Anterior cingulate cortex (tissue), 58 donors: Measurements from ENCODE around the gene MOB3A.
"Not testable (repeated sequence)": the region's sequence is repeated elsewhere in the genome, so short reads cannot be mapped to it uniquely, and the experiment has no call there.

Source experiments
- DNase-seq, 58 donors: peaks; one replicate each; lab custom pipeline; 2025; lab: John Stamatoyannopoulos, UW

The MOB3A gene

GRCh38 chr19:2039089-2039958 lies 56.8 kb downstream of the MOB3A start:
- DNase-seq: no peak

GRCh38 chr19:2038284-2039088 lies 57.6 kb downstream of the MOB3A start:
- no peak for DNase-seq

GRCh38 chr19:2037651-2038255 lies 58.4 kb downstream of the MOB3A start:
- DNase-seq: no peak

GRCh38 chr19:2036424-2036823 lies 59.7 kb downstream of the MOB3A start:
- DNase-seq: no peak

GRCh38 chr19:2035590-2035991 lies 60.5 kb downstream of the MOB3A start:
- DNase-seq: no peak

- peak in 2 of 58 donors; percentile 47 to 53 for DNase-seq
Measured at GRCh38 chr19:2034729-2035589, 61.2 kb downstream of the MOB3A start.

GRCh38 chr19:2034253-2034652 lies 61.9 kb downstream of the MOB3A start:
- DNase-seq: not testable (repeated sequence)

DNA sequence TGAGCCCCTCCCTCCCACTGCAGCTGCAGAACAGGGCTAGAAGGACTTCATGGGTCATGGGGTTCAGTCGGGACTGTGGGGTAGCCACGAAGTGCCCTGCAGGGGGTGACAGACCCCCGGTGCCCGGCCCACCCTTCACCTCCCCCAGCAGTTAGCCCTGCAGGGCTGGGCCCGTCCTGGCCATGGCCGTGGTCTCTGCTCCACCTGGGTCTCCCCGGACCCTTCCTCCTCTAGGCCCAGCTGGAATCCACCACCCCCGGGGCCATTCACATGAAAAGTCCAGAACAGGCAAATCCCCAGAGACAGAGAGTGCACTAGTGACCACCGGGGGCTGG lies 62.3 kb downstream of the MOB3A start:
- no peak for DNase-seq

DNA sequence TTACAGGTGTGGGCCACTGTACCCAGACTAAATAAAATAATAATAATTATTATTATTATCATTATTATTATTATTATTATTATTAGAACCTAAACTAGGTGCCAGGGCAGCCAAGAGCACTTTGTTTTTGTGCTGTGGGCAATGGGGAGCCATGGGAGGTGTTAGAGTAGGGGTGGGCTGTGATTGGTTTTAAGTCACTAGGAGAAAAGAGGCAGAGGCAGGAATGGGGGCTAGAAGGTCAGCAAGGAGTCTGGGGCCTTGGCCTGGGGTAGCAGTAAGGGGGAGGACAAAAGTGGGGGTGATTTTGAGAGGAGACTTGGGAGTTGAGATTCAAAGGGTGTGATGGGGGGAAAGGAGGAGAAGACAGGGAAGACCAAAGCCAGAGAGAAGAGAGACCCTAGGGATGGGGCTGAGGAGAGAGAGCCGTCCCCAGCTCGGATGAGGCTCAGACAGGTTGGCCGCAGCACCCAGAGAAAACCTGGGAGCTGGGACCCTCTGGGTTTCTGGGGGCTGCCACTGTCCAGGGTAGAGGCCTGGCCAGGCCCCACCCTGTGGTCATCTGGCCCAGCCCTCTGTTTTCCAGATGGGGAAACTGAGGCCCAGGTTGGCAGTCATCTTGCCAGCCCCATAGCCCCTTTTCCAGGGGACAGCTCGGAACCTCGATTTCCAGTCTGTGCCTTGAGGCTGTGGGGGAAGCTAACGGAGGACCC lies 62.9 kb downstream of the MOB3A start:
- DNase-seq: no peak

- peak; percentile 47 to 100 (median 92) for DNase-seq
Measured at GRCh38 chr19:2032296-2032941, 63.7 kb downstream of the MOB3A start.

DNA sequence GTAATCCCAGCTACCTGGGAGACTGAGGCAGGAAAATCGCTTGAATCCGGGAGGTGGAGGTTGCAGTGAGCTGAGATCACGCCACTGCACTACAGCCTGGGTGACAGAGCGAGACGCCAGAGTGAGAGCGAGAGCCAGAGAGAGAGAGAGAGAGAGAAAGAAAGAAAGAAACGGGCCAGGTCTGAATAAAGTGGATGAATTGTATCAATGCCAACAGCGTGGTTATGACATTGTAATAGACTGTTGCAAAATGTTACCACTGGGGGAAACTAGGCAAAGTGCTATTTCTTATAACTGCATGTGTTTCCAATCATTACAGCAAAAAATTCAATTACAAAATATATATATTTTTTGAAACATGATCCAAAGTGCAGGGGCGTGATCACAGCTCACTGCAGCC lies 68.8 kb downstream of the MOB3A start:
- no peak for DNase-seq

DNA sequence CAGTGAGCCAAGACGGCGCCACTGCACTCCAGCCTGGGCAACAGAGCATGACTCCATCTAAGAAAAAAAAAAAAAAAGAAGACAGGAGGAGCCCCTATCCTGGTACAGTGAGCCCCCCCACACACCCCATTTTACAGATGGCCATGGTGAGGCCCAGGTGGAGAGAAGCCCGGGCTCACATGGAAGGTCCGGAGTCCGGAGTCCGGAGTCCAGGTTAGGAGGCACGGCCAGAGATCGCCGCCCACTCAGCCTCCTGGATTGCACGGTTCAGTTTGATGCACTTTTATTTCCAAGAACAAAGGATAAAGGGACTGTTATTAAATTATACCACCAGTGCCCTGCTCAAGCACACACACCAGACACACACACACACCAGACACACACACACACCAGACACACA lies 69.4 kb downstream of the MOB3A start:
- DNase-seq: no peak

GRCh38 chr19:2022289-2022688 lies 73.8 kb downstream of the MOB3A start:
- DNase-seq: no peak

DNA sequence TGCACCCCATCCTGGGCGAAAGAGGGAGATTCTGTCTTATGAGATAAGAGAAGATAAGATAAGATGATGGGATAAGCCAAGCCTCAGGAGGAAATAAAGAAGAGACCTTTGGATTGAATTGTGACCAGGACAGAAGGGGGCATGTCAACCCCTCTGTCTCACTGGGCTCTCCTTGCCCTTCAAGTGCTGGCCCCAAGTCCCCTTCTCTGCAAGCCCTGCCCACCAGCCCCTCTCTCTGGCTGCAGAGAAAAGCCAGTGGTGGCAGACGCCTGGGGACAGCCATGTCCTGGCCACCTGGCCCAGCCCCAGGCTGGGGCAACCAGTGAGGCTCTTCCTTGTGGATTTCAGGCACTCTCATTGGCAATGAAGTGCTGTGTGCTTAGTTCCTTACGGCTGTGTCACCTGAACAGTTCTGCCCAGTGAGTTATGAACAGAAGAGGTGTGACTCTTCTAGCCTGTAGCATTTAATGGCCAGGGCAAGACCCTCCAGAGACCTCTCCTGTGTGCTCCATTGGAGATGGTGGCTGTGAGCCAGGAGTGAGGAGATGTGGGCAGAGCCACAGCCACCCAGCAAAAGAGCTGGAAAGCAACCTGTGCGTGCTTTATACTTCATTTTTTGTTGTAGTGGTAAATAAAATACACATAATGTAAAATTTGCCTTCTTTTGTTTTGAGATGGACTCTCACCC lies 74.5 kb downstream of the MOB3A start:
- DNase-seq: no peak
